Astrocyte of the spinal cord (primary cell): ENCODE data around the gene TUBB3.
A peak's percentile ranks its signal among the peaks of the same experiment; 100 is the strongest.
"Not testable (repeated sequence)": the region's sequence is repeated elsewhere in the genome, so short reads cannot be mapped to it uniquely, and the experiment has no call there.

Source experiments
- DNase-seq: peaks from one replicate; pipeline ENCODE4 v3.0.0; 2011; ENCODE audit warnings: low read depth, low spot score
- H3K4me3 ChIP-seq: 2 replicates; pipeline ENCODE4 v1.5.1; 2011; ENCODE audit warnings: low read depth, mild to moderate bottlenecking, low read length, moderate library complexity
- CTCF ChIP-seq: IDR thresholded peaks from 2 replicates; pipeline ENCODE4 v1.5.1; 2012; ENCODE audit warnings: low read depth, mild to moderate bottlenecking, low read length, inconsistent platforms
- in situ Hi-C: cut with HindIII; loops from 2 replicates; pipeline ENCODE4 v1.10.0; 2017; ENCODE audit warnings: low sequenced_read_pairs

TUBB3 gene

GRCh38 chr16:89965447-89966225 lies 42.5 kb downstream of the TUBB3 start:
- no peak for TF ChIP-seq CTCF
- DNase-seq = no peak

GRCh38 chr16:89966756-89967155 lies 43.6 kb downstream of the TUBB3 start:
- DNase-seq = no peak
- TF ChIP-seq CTCF = no peak
- H3K4me3 ChIP-seq = no peak overlapping the region
- in situ Hi-C loops = no loop called here

More at GRCh38 chr16:89965447-89966225, 42.5 kb downstream of the TUBB3 start:
- no peak overlapping the region for H3K4me3 ChIP-seq
- in situ Hi-C loops = no loop called here

- in situ Hi-C loops, DNase-seq, H3K4me3 ChIP-seq: not testable (repeated sequence)
Measured at GRCh38 chr16:89967436-89967835, 44.3 kb downstream of the TUBB3 start.

GRCh38 chr16:89968074-89968473 lies 44.9 kb downstream of the TUBB3 start:
- H3K4me3 ChIP-seq, in situ Hi-C loops, DNase-seq: not testable (repeated sequence)

- TF ChIP-seq CTCF = no peak
- no peak overlapping the region for H3K4me3 ChIP-seq
- in situ Hi-C loops = no loop called here
- no peak for DNase-seq
Measured at GRCh38 chr16:89969741-89970410, 46.7 kb downstream of the TUBB3 start.

- in situ Hi-C loops = no loop called here
- peak overlapping the region; percentile 96 for H3K4me3 ChIP-seq
- peak; percentile 3 for DNase-seq
- no peak for TF ChIP-seq CTCF
Measured at GRCh38 chr16:89971495-89972243, 48.5 kb downstream of the TUBB3 start.

GRCh38 chr16:89972244-89973234 lies 49.4 kb downstream of the TUBB3 start:
- TF ChIP-seq CTCF = no peak
- H3K4me3 ChIP-seq = peak overlapping the region; percentile 96
- in situ Hi-C loops = no loop called here
- peak; percentile 92 for DNase-seq
